HTERT RPE-1 (cell line): ENCODE data around the gene PKD1L1.
"Not testable (repeated sequence)": the region's sequence is repeated elsewhere in the genome, so short reads cannot be mapped to it uniquely, and the experiment has no call there.

Source experiments
- in situ Hi-C: fragments of 300-500 bp; cut with MboI; formaldehyde crosslinking; loops from 4 replicates; pipeline ENCODE4 v1.14.3; 2020; ENCODE audit warnings: low sequenced_read_pairs

PKD1L1 gene

GRCh38 chr7:47948141-47948790 is at the start of gene PKD1L1:
PKD1L1 (minus strand) TSS chr7:47948466; CDS start chr7:47948440, 26 bp downstream.
- in situ Hi-C loops, result no loop called here

- in situ Hi-C loops, result no loop called here
Observed at GRCh38 chr7:47992446-47992845, 44.2 kb upstream of the PKD1L1 start.

- in situ Hi-C loops, result no loop called here
Observed at GRCh38 chr7:47991741-47992311, 43.6 kb upstream of the PKD1L1 start.

GRCh38 chr7:47991270-47991669 is 43.0 kb upstream of the PKD1L1 start:
- in situ Hi-C loops, result no loop called here

- in situ Hi-C loops, result no loop called here
Observed at GRCh38 chr7:47990592-47990991, 42.3 kb upstream of the PKD1L1 start.

GRCh38 chr7:47989607-47990400 is 41.5 kb upstream of the PKD1L1 start:
- in situ Hi-C loops, result not testable (repeated sequence)

GRCh38 chr7:47988496-47989386 is 40.5 kb upstream of the PKD1L1 start:
- in situ Hi-C loops, result no loop called here

GRCh38 chr7:47982610-47983009 is 34.3 kb upstream of the PKD1L1 start:
- in situ Hi-C loops, result no loop called here

GRCh38 chr7:47980648-47981047 is 32.4 kb upstream of the PKD1L1 start:
- in situ Hi-C loops, result not testable (repeated sequence)

- in situ Hi-C loops, result no loop called here
Observed at GRCh38 chr7:47979832-47980181, 31.5 kb upstream of the PKD1L1 start.

- in situ Hi-C loops, result no loop called here
Observed at GRCh38 chr7:47979145-47979831, 31.0 kb upstream of the PKD1L1 start, which contains the start of gene HUS1. HUS1 (minus strand) TSS chr7:47979615; CDS start chr7:47979519, 96 bp downstream.

- in situ Hi-C loops, result no loop called here
Observed at GRCh38 chr7:47978790-47979144, 30.5 kb upstream of the PKD1L1 start.

- in situ Hi-C loops, result no loop called here
Observed at GRCh38 chr7:47973739-47974138, 25.5 kb upstream of the PKD1L1 start.

- in situ Hi-C loops, result no loop called here
Observed at GRCh38 chr7:47970761-47971160, 22.5 kb upstream of the PKD1L1 start.

GRCh38 chr7:47968847-47969774 is 20.8 kb upstream of the PKD1L1 start:
- in situ Hi-C loops, result no loop called here

- in situ Hi-C loops, result no loop called here
Observed at GRCh38 chr7:47967708-47968107, 19.4 kb upstream of the PKD1L1 start.

GRCh38 chr7:47967123-47967522 is 18.9 kb upstream of the PKD1L1 start:
- in situ Hi-C loops, result no loop called here

GRCh38 chr7:47965456-47965855 is 17.2 kb upstream of the PKD1L1 start:
- in situ Hi-C loops, result no loop called here

GRCh38 chr7:47962262-47962661 is 14.0 kb upstream of the PKD1L1 start:
- in situ Hi-C loops, result no loop called here
